GM23338 (cell line): ENCODE measurements around the gene TLDC2. TPM values are rescaled to one million over a fixed set of nuclear protein-coding genes. Genes with fewer than 3 reads are reported as not detected.

Experiments
- ATAC-seq: fragments of 200-7000 bp; cut with Tn5 transposase; 3 replicates; pipeline ENCODE4 v1.9.1; 2020
- DNase-seq: peaks from one replicate; pipeline ENCODE4 v3.0.0-alpha.2; 2015; ENCODE audit warnings: low spot score
- H2AFZ ChIP-seq: fragments of 200-600 bp; sonication (generic); 2 replicates; pipeline ENCODE4 v1.8.0; 2016; ENCODE audit warnings: antibody characterized with exemption, mild to moderate bottlenecking, moderate library complexity
- H3F3A ChIP-seq: fragments of 200-600 bp; sonication (generic); replicated peaks from 2 replicates; pipeline ENCODE4 v1.8.0; 2017; ENCODE audit warnings: antibody characterized with exemption, mixed run types, low read depth
- H3K27ac ChIP-seq: fragments of 200-600 bp; sonication (generic); 2 replicates; pipeline ENCODE4 v1.6.1; 2016; ENCODE audit warnings: low read depth
- H3K27me3 ChIP-seq: fragments of 200-600 bp; sonication (generic); 2 replicates; pipeline ENCODE4 v1.8.0; 2016; ENCODE audit warnings: mild to moderate bottlenecking, mixed run types, moderate library complexity; ENCODE audit not compliant: insufficient read depth
- H3K36me3 ChIP-seq: fragments of 200-600 bp; sonication (generic); 2 replicates; pipeline ENCODE4 v1.8.0; 2016; ENCODE audit warnings: mild to moderate bottlenecking; ENCODE audit not compliant: insufficient read depth
- H3K4me1 ChIP-seq: fragments of 200-600 bp; sonication (generic); 2 replicates; pipeline ENCODE4 v1.8.0; 2016; ENCODE audit warnings: mild to moderate bottlenecking, moderate library complexity; ENCODE audit not compliant: insufficient read depth
- H3K4me2 ChIP-seq: fragments of 200-600 bp; sonication (generic); 2 replicates; pipeline ENCODE4 v1.7.1; 2017; ENCODE audit warnings: mixed run types
- H3K4me3 ChIP-seq: fragments of 200-600 bp; sonication (generic); 2 replicates; pipeline ENCODE4 v1.6.1; 2016; ENCODE audit warnings: mixed run types
- H3K79me2 ChIP-seq: fragments of 200-600 bp; sonication (generic); replicated peaks from 2 replicates; pipeline ENCODE4 v1.8.0; 2017; ENCODE audit warnings: mild to moderate bottlenecking; ENCODE audit not compliant: insufficient read depth
- H3K9me2 ChIP-seq: fragments of 200-600 bp; sonication (generic); 2 replicates; pipeline ENCODE4 v1.8.0; 2017; ENCODE audit not compliant: insufficient read depth
- H4K20me1 ChIP-seq: fragments of 200-600 bp; sonication (generic); replicated peaks from 2 replicates; pipeline ENCODE4 v1.8.0; 2017; ENCODE audit warnings: mild to moderate bottlenecking; ENCODE audit not compliant: insufficient read depth
- H3K27ac Mint-ChIP-seq: 2 replicates; pipeline ENCODE4 v1.8.0; 2020; ENCODE audit warnings: inconsistent platforms, mild to moderate bottlenecking, moderate library complexity, mixed read lengths
- H3K27me3 Mint-ChIP-seq: 3 replicates; pipeline ENCODE4 v1.8.0; 2022; ENCODE audit warnings: low read depth, mild to moderate bottlenecking, moderate library complexity, mixed read lengths, inconsistent platforms; ENCODE audit not compliant: insufficient read depth, poor library complexity
- H3K36me3 Mint-ChIP-seq: 3 replicates; pipeline ENCODE4 v1.8.0; 2021; ENCODE audit warnings: low read depth, mild to moderate bottlenecking, inconsistent platforms, moderate library complexity, mixed read lengths
- H3K4me1 Mint-ChIP-seq: 3 replicates; pipeline ENCODE4 v1.8.0; 2020; ENCODE audit warnings: mild to moderate bottlenecking, inconsistent platforms, mixed read lengths
- H3K4me3 Mint-ChIP-seq: 3 replicates; pipeline ENCODE4 v1.8.0; 2021; ENCODE audit warnings: moderate library complexity, mild to moderate bottlenecking, inconsistent platforms, mixed read lengths
- H3K9me3 Mint-ChIP-seq: 3 replicates; pipeline ENCODE4 v1.8.0; 2020; ENCODE audit warnings: moderate library complexity, mild to moderate bottlenecking, inconsistent platforms, mixed read lengths
- CREB1 ChIP-seq: fragments of 250-450 bp; sonication (Bioruptor Pico); IDR thresholded peaks from 2 replicates; pipeline ENCODE4 v1.5.0; 2020; ENCODE audit warnings: low read depth, mild to moderate bottlenecking, moderate library complexity
- EZH2 ChIP-seq: fragments of 200-600 bp; sonication (generic); IDR thresholded peaks from one replicate; pipeline ENCODE4 v1.8.0; 2017; ENCODE audit warnings: antibody characterized with exemption, mild to moderate bottlenecking, low read depth; ENCODE audit not compliant: unreplicated experiment
- EZH2phosphoT487 ChIP-seq: fragments of 200-600 bp; sonication (generic); IDR thresholded peaks from one replicate; pipeline ENCODE4 v1.8.1; 2018; ENCODE audit warnings: antibody characterized with exemption; ENCODE audit not compliant: unreplicated experiment
- JUNB ChIP-seq: IDR thresholded peaks from one replicate; pipeline ENCODE4 v1.6.1; 2016; ENCODE audit warnings: antibody characterized with exemption; ENCODE audit not compliant: unreplicated experiment
- NANOG ChIP-seq: IDR thresholded peaks from 2 replicates; pipeline ENCODE4 v1.6.1; 2016; ENCODE audit warnings: antibody characterized with exemption, borderline replicate concordance
- POLR2AphosphoS5 ChIP-seq: IDR thresholded peaks from 2 replicates; pipeline ENCODE4 v1.6.1; 2016; ENCODE audit warnings: antibody characterized with exemption, low read depth
- ZNF114 ChIP-seq: fragments of 250-450 bp; sonication (Bioruptor Pico); IDR thresholded peaks from 2 replicates; pipeline ENCODE4 v1.5.0; 2020; ENCODE audit warnings: mild to moderate bottlenecking, moderate library complexity
- ZNF331 ChIP-seq: fragments of 250-450 bp; sonication (Bioruptor Pico); IDR thresholded peaks from 2 replicates; pipeline ENCODE4 v1.5.0; 2020; ENCODE audit warnings: low read depth, mild to moderate bottlenecking, moderate library complexity
- polyA plus RNA-seq: library from polyadenylated mRNA; unstranded; fragments of >200 nt; fragmentation: Nextera tagmentation; extraction: Ambion mirVana; gene quantifications from 2 replicates; pipeline ENCODE4 v1.2.1, GENCODE V29; 2016
- total RNA-seq: library from RNA; depleted of rRNA; stranded (reverse); fragments of >200 nt; shearing (Covaris generic); gene quantifications from 2 replicates; pipeline ENCODE4 v1.2.3, GENCODE V29; 2014
- TF ChIP-seq, protein P1 (sequence below), 2 experiments: fragments of 200-600 bp in 1 of 2; sonication (generic) in 1 of 2; conservative IDR thresholded peaks; 2 replicates each; pipeline versions ENCODE4 v1.5.1 to v1.6.1; 2016 to 2017; ENCODE audit warnings: antibody characterized with exemption in 2 of 2, low read depth in 2 of 2, mild to moderate bottlenecking in 2 of 2, moderate library complexity in 1 of 2
- TF ChIP-seq, protein P2 (sequence below): fragments of 250-450 bp; sonication (Bioruptor Pico); IDR thresholded peaks from 2 replicates; pipeline ENCODE4 v1.5.0; 2020; ENCODE audit warnings: mild to moderate bottlenecking, moderate library complexity
- TF ChIP-seq, protein P3 (sequence below): IDR thresholded peaks from 2 replicates; pipeline ENCODE4 v1.6.1; 2016; ENCODE audit warnings: antibody characterized with exemption
- TF ChIP-seq, protein P4 (sequence below): IDR thresholded peaks from one replicate; pipeline ENCODE4 v1.6.1; 2018; ENCODE audit warnings: antibody characterized with exemption; ENCODE audit not compliant: unreplicated experiment

The TLDC2 gene
- total and polyA plus RNA-seq, 2 experiments from 2014 or later: 0.16 to 0.38 TPM

DNA sequence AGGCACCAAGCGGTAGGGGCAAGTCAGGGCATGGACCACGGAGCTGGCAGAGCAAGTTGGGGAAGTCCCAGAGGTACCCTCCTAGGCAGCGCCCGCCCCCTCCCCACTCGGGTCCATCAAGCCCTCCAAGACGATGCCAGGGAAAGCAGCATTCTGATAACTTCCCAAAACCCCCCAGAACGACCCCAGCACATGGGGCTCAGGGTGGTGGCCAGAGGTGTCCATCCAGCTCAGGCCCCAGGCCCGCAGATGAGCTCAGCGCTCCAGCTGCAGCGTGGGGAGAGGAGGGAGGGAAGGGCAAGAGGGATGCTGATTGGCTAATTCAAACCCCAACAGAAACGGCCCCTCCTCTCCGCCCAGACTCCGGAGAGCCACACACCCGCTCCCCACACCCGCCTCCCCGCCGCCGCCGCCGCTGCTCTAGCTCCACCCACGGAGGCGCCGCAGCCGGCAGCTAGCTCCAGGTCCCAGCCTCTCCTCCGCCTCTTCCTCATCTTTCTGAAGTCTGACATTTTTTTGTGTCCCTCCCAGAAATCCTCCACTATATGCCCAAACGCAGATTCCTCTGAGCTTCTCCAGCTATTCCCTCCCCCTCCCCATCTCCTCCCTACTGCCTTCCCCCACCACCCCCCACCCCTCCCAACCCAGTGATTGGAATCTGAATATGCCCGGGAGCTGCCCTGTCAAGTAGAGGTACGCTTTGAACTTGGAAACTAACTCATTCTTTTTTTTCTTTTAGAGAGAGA is 40.3 kb upstream of the TLDC2 start:
- H3K9me3 Mint-ChIP-seq: no peaks in the 10 kb centered on the region
- Histone ChIP-seq H3K27me3 (no peaks in the 10 kb centered on the region), H3K9me2 (no peaks in the 10 kb centered on the region), H2AFZ (no peak overlapping the region; the same call in 1 of the 2 replicates), H3K36me3 (no peaks in the 10 kb centered on the region), H4K20me1 (no peaks in the 10 kb centered on the region), H3K27ac (peak overlapping the region; percentile 91), H3K4me3 (peak overlapping the region; percentile 49), H3K79me2 (no peaks in the 10 kb centered on the region), H3K4me1 (peaks cover 9% of the 10 kb centered on the region), H3F3A (no peaks in the 10 kb centered on the region; the same call in 1 of the 2 replicates), H3K4me2 (peak overlapping the region; percentile 70)
- DNase-seq (peak; percentile 97), ATAC-seq (peak; percentile 89)
- peaks cover 8% of the 10 kb centered on the region; the same call in 2 of the 3 replicates for H3K36me3 Mint-ChIP-seq
- peak overlapping the region; percentile 91 for H3K27ac Mint-ChIP-seq
- peaks cover 5% of the 10 kb centered on the region; the same call in 2 of the 3 replicates for H3K4me1 Mint-ChIP-seq
- TF ChIP-seq JUNB (no peak), POLR2AphosphoS5 (peak; percentile 80), ZNF114 (no peak), CREB1 (CRISPR knock-in tag) (0 out of 2 replicates have a peak, but pooled peaks have one; percentile 27), EZH2phosphoT487 (no peak), ZNF331 (CRISPR knock-in tag) (no peak), NANOG (no peak), EZH2 (no peak)
- TF ChIP-seq, protein P1, sequence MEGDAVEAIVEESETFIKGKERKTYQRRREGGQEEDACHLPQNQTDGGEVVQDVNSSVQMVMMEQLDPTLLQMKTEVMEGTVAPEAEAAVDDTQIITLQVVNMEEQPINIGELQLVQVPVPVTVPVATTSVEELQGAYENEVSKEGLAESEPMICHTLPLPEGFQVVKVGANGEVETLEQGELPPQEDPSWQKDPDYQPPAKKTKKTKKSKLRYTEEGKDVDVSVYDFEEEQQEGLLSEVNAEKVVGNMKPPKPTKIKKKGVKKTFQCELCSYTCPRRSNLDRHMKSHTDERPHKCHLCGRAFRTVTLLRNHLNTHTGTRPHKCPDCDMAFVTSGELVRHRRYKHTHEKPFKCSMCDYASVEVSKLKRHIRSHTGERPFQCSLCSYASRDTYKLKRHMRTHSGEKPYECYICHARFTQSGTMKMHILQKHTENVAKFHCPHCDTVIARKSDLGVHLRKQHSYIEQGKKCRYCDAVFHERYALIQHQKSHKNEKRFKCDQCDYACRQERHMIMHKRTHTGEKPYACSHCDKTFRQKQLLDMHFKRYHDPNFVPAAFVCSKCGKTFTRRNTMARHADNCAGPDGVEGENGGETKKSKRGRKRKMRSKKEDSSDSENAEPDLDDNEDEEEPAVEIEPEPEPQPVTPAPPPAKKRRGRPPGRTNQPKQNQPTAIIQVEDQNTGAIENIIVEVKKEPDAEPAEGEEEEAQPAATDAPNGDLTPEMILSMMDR (conservative IDR thresholded peaks at IDR 0.05; ENCODE audit: low read depth in 2 of 2): no peak
- TF ChIP-seq, protein P2, sequence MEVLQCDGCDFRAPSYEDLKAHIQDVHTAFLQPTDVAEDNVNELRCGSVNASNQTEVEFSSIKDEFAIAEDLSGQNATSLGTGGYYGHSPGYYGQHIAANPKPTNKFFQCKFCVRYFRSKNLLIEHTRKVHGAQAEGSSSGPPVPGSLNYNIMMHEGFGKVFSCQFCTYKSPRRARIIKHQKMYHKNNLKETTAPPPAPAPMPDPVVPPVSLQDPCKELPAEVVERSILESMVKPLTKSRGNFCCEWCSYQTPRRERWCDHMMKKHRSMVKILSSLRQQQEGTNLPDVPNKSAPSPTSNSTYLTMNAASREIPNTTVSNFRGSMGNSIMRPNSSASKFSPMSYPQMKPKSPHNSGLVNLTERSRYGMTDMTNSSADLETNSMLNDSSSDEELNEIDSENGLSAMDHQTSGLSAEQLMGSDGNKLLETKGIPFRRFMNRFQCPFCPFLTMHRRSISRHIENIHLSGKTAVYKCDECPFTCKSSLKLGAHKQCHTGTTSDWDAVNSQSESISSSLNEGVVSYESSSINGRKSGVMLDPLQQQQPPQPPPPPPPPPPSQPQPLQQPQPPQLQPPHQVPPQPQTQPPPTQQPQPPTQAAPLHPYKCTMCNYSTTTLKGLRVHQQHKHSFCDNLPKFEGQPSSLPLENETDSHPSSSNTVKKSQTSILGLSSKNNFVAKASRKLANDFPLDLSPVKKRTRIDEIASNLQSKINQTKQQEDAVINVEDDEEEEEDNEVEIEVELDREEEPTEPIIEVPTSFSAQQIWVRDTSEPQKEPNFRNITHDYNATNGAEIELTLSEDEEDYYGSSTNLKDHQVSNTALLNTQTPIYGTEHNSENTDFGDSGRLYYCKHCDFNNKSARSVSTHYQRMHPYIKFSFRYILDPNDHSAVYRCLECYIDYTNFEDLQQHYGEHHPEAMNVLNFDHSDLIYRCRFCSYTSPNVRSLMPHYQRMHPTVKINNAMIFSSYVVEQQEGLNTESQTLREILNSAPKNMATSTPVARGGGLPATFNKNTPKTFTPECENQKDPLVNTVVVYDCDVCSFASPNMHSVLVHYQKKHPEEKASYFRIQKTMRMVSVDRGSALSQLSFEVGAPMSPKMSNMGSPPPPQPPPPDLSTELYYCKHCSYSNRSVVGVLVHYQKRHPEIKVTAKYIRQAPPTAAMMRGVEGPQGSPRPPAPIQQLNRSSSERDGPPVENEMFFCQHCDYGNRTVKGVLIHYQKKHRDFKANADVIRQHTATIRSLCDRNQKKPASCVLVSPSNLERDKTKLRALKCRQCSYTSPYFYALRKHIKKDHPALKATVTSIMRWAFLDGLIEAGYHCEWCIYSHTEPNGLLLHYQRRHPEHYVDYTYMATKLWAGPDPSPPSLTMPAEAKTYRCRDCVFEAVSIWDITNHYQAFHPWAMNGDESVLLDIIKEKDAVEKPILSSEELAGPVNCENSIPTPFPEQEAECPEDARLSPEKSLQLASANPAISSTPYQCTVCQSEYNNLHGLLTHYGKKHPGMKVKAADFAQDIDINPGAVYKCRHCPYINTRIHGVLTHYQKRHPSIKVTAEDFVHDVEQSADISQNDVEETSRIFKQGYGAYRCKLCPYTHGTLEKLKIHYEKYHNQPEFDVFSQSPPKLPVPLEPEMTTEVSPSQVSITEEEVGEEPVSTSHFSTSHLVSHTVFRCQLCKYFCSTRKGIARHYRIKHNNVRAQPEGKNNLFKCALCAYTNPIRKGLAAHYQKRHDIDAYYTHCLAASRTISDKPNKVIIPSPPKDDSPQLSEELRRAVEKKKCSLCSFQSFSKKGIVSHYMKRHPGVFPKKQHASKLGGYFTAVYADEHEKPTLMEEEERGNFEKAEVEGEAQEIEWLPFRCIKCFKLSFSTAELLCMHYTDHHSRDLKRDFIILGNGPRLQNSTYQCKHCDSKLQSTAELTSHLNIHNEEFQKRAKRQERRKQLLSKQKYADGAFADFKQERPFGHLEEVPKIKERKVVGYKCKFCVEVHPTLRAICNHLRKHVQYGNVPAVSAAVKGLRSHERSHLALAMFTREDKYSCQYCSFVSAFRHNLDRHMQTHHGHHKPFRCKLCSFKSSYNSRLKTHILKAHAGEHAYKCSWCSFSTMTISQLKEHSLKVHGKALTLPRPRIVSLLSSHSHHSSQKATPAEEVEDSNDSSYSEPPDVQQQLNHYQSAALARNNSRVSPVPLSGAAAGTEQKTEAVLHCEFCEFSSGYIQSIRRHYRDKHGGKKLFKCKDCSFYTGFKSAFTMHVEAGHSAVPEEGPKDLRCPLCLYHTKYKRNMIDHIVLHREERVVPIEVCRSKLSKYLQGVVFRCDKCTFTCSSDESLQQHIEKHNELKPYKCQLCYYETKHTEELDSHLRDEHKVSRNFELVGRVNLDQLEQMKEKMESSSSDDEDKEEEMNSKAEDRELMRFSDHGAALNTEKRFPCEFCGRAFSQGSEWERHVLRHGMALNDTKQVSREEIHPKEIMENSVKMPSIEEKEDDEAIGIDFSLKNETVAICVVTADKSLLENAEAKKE (CRISPR knock-in tag): no peak
- TF ChIP-seq, protein P3, sequence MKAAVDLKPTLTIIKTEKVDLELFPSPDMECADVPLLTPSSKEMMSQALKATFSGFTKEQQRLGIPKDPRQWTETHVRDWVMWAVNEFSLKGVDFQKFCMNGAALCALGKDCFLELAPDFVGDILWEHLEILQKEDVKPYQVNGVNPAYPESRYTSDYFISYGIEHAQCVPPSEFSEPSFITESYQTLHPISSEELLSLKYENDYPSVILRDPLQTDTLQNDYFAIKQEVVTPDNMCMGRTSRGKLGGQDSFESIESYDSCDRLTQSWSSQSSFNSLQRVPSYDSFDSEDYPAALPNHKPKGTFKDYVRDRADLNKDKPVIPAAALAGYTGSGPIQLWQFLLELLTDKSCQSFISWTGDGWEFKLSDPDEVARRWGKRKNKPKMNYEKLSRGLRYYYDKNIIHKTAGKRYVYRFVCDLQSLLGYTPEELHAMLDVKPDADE: no peak
- TF ChIP-seq, protein P4, sequence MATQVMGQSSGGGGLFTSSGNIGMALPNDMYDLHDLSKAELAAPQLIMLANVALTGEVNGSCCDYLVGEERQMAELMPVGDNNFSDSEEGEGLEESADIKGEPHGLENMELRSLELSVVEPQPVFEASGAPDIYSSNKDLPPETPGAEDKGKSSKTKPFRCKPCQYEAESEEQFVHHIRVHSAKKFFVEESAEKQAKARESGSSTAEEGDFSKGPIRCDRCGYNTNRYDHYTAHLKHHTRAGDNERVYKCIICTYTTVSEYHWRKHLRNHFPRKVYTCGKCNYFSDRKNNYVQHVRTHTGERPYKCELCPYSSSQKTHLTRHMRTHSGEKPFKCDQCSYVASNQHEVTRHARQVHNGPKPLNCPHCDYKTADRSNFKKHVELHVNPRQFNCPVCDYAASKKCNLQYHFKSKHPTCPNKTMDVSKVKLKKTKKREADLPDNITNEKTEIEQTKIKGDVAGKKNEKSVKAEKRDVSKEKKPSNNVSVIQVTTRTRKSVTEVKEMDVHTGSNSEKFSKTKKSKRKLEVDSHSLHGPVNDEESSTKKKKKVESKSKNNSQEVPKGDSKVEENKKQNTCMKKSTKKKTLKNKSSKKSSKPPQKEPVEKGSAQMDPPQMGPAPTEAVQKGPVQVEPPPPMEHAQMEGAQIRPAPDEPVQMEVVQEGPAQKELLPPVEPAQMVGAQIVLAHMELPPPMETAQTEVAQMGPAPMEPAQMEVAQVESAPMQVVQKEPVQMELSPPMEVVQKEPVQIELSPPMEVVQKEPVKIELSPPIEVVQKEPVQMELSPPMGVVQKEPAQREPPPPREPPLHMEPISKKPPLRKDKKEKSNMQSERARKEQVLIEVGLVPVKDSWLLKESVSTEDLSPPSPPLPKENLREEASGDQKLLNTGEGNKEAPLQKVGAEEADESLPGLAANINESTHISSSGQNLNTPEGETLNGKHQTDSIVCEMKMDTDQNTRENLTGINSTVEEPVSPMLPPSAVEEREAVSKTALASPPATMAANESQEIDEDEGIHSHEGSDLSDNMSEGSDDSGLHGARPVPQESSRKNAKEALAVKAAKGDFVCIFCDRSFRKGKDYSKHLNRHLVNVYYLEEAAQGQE: no peak
- peaks cover 6% of the 10 kb centered on the region for H3K27me3 Mint-ChIP-seq
- H3K4me3 Mint-ChIP-seq: peak overlapping the region; percentile 68
